ENCODE measurements around the gene WDR89.
"Not testable (repeated sequence)": the region's sequence is repeated elsewhere in the genome, so short reads cannot be mapped to it uniquely, and the experiment has no call there.

WDR89 gene

DNA sequence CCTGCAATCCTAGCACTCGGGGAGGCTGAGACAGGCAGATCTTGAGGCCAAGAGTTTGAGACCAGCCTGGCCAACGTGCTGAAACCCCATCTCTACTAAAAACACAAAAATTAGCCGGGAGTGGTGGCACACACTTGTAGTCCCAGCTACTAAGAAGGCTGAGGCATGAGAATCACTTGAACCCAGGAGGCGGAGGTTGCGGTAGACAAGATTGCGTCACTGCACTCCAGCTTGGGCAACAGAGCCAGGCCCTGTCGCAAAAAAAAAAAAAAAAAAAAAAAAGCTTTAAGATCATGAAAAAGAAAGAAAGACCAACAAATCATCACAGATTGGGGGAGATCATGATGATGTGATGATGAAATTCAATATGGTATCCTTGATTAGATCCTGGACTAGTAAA lies 30.6 kb downstream of the WDR89 start:
- Histone ChIP-seq H3K4me3 (ENCODE audit: insufficient read length, low read depth) (no peak overlapping the region), H3K9me3 (ENCODE audit: insufficient read depth, low read length) (no peaks in the 10 kb centered on the region), H3K9ac (ENCODE audit: insufficient read length, low read depth) (no peak overlapping the region), H3K36me3 (ENCODE audit: insufficient read depth, insufficient read length, low read length) (peaks cover 5% of the 10 kb centered on the region), H3K27me3 (ENCODE audit: insufficient read depth, insufficient read length) (no peaks in the 10 kb centered on the region), H3K4me1 (ENCODE audit: insufficient read depth, insufficient read length) (no peaks in the 10 kb centered on the region)
- no peak for TF ChIP-seq SUZ12 (IDR thresholded peaks at IDR 0.05; ENCODE audit: extremely low read depth, insufficient read depth, insufficient read length)
- TF ChIP-seq ZNF274 (IDR thresholded peaks at IDR 0.05; ENCODE audit: low read depth, low read length) = no peak
- no peak for DNase-seq (ENCODE audit: low read depth, low spot score)

DNA sequence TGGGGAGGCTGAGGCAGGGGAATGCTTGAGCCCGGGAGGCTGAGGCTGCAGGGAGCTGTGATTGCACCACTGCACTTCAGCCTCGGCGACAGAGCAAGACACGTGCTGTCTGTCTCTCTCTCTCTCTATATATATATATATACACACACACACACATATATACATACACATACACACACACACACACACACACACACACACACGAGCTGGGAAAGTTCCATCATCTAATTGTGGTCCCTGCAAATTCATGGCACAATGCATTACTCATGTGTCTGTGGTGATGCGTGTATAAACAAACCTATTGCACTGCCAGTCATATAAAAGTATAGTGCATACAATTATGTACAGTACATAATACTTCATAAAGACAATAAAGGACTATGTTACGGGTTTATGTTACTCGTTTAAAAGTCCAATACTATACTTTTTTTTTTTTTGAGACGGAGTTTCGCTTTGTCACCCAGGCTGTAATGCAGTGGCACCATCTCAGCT lies 36.6 kb downstream of the WDR89 start:
- no peak for TF ChIP-seq ZNF274 (IDR thresholded peaks at IDR 0.05; ENCODE audit: low read depth, low read length)
- TF ChIP-seq YY1 (IDR thresholded peaks at IDR 0.05; ENCODE audit: insufficient read depth, insufficient read length) = no peak
- no peak for TF ChIP-seq SUZ12 (IDR thresholded peaks at IDR 0.05; ENCODE audit: extremely low read depth, insufficient read depth, insufficient read length)
- H3K4me1 ChIP-seq (ENCODE audit: insufficient read depth, insufficient read length) = no peaks in the 10 kb centered on the region
- H3K27me3 ChIP-seq (ENCODE audit: insufficient read depth, insufficient read length) = no peaks in the 10 kb centered on the region
- H3K36me3 ChIP-seq (ENCODE audit: insufficient read depth, insufficient read length, low read length) = peaks cover 18% of the 10 kb centered on the region
- H3K9ac ChIP-seq (ENCODE audit: insufficient read length, low read depth) = no peak overlapping the region
- DNase-seq (ENCODE audit: low read depth, low spot score) = no peak
- H3K4me3 ChIP-seq (ENCODE audit: insufficient read length, low read depth) = no peak overlapping the region
- no peaks in the 10 kb centered on the region for H3K9me3 ChIP-seq (ENCODE audit: insufficient read depth, low read length)

DNA sequence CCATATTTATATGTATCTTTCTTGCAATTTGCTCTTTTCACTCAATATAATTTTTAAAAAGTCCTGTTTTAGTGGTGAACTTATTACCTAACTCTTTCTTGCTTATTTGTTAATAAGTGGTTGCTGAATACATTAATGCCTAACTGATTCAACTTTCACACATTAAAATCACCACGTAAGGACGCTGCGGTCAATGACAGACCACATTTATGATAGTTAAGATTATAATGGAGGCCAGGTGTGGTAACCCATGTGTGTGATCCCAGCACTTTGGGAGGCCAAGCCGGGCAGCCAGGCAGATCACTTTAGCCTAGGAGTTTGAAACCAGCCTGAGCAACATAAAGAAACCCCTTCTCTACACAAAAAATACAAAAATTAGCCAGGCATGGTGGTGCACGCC lies 37.0 kb downstream of the WDR89 start:
- TF ChIP-seq ZNF274 (IDR thresholded peaks at IDR 0.05; ENCODE audit: low read depth, low read length) (no peak), YY1 (IDR thresholded peaks at IDR 0.05; ENCODE audit: insufficient read depth, insufficient read length) (no peak), SUZ12 (IDR thresholded peaks at IDR 0.05; ENCODE audit: extremely low read depth, insufficient read depth, insufficient read length) (no peak)
- H3K36me3 ChIP-seq (ENCODE audit: insufficient read depth, insufficient read length, low read length) = peaks cover 21% of the 10 kb centered on the region

DNA sequence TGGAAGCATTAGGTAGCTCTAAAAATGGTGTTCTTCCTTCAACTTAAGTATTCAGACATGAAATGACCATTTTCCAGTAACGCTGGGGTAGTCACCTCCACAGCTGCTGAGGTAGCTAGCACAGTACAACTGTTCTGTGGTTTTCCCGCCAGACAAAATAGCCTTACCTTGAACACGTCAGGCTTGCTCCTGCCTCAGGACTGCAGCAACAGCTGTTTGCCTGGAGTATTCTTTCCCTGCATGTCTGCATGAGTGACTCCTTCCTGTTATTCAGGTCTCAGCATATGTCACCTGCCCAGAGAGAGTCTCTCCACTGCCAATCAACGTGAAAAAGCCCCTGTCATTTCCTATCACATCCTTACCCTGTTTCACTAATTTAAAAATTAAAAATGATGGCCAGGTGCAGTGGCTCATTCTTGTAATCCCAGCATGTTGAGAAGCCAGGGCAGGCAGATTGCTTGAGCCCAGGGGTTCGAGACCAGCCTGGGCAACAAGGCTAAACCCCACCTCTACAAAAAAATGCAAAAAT lies 37.9 kb downstream of the WDR89 start:
- no peaks in the 10 kb centered on the region for H3K27me3 ChIP-seq (ENCODE audit: insufficient read depth, insufficient read length)
- H3K4me3 ChIP-seq (ENCODE audit: insufficient read length, low read depth) = no peak overlapping the region
- no peak overlapping the region for H3K9ac ChIP-seq (ENCODE audit: insufficient read length, low read depth)
- no peaks in the 10 kb centered on the region for H3K9me3 ChIP-seq (ENCODE audit: insufficient read depth, low read length)
- TF ChIP-seq YY1 (IDR thresholded peaks at IDR 0.05; ENCODE audit: insufficient read depth, insufficient read length) (no peak), ZNF274 (IDR thresholded peaks at IDR 0.05; ENCODE audit: low read depth, low read length) (no peak), SUZ12 (IDR thresholded peaks at IDR 0.05; ENCODE audit: extremely low read depth, insufficient read depth, insufficient read length) (no peak)
- H3K36me3 ChIP-seq (ENCODE audit: insufficient read depth, insufficient read length, low read length) = peaks cover 29% of the 10 kb centered on the region
- no peak for DNase-seq (ENCODE audit: low read depth, low spot score)
- no peaks in the 10 kb centered on the region for H3K4me1 ChIP-seq (ENCODE audit: insufficient read depth, insufficient read length)

More for the DNA sequence above, 37.0 kb downstream of the WDR89 start:
- H3K4me3 ChIP-seq (ENCODE audit: insufficient read length, low read depth) = no peak overlapping the region
- no peak overlapping the region for H3K9ac ChIP-seq (ENCODE audit: insufficient read length, low read depth)
- no peaks in the 10 kb centered on the region for H3K4me1 ChIP-seq (ENCODE audit: insufficient read depth, insufficient read length)
- no peaks in the 10 kb centered on the region for H3K27me3 ChIP-seq (ENCODE audit: insufficient read depth, insufficient read length)
- no peak for DNase-seq (ENCODE audit: low read depth, low spot score)
- no peaks in the 10 kb centered on the region for H3K9me3 ChIP-seq (ENCODE audit: insufficient read depth, low read length)

DNA sequence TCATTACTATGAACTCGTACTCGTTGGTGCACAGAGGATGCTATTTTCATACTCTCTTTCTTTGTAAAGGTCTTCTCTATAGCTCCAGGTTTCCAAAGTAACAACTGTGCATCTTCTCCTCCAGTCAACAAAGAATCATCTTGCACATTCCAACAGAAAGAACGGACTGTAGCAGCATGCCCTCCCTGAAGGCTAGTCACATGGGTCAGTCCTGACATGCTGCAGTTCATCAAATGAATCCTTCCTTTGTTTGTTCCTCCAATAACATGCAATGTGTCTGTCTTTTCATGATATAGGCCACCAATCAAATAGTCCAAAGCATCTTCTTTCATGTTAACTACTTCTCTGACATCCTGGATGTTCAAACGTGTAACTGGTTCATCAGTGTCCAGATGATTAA lies 42.9 kb downstream of the WDR89 start:
- Histone ChIP-seq H3K27me3 (ENCODE audit: insufficient read depth, insufficient read length) (no peaks in the 10 kb centered on the region), H3K36me3 (ENCODE audit: insufficient read depth, insufficient read length, low read length) (peaks cover 46% of the 10 kb centered on the region), H3K9ac (ENCODE audit: insufficient read length, low read depth) (no peak overlapping the region), H3K4me3 (ENCODE audit: insufficient read length, low read depth) (no peak overlapping the region), H3K4me1 (ENCODE audit: insufficient read depth, insufficient read length) (no peaks in the 10 kb centered on the region), H3K9me3 (ENCODE audit: insufficient read depth, low read length) (peaks cover 8% of the 10 kb centered on the region; the same call in 1 of the 2 replicates)
- TF ChIP-seq YY1 (IDR thresholded peaks at IDR 0.05; ENCODE audit: insufficient read depth, insufficient read length) (no peak), ZNF274 (IDR thresholded peaks at IDR 0.05; ENCODE audit: low read depth, low read length) (no peak), SUZ12 (IDR thresholded peaks at IDR 0.05; ENCODE audit: extremely low read depth, insufficient read depth, insufficient read length) (no peak)
- DNase-seq (ENCODE audit: low read depth, low spot score) = no peak

DNA sequence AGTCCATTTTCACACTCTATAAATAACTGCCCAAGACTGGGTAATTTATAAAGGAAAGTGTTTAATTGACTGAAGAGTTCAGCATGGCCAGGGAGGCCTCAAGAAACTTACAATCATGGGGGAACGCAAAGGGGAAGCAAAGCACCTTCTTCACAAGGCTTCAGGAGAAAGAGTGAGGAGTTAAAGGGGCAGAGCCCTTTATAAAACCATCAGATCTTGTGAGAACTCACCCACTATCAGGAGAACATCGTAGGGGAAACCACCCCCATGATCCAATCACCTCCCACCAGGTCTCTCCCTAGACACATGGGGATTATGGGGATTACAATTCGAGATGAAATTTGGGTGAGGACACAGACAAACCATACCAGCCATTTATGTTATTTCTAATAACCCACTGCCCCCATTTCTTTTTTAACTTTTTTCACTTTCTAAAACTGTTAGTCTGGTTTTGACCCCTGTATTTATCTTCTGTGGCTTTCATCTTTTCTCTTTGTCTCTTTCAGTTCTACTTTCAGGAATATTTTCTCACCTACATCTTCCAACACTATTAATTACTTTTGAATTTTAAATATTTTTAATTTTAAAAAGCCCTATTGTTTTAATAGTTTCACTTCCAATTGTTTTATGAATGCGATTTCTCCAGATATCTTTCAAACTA lies 44.5 kb downstream of the WDR89 start:
- DNase-seq (ENCODE audit: low read depth, low spot score) = no peak
- Histone ChIP-seq H3K9ac (ENCODE audit: insufficient read length, low read depth) (no peak overlapping the region), H3K9me3 (ENCODE audit: insufficient read depth, low read length) (peaks cover 11% of the 10 kb centered on the region; the same call in 1 of the 2 replicates), H3K36me3 (ENCODE audit: insufficient read depth, insufficient read length, low read length) (peaks cover 40% of the 10 kb centered on the region), H3K4me1 (ENCODE audit: insufficient read depth, insufficient read length) (no peaks in the 10 kb centered on the region), H3K27me3 (ENCODE audit: insufficient read depth, insufficient read length) (no peaks in the 10 kb centered on the region), H3K4me3 (ENCODE audit: insufficient read length, low read depth) (no peak overlapping the region)
- TF ChIP-seq YY1 (IDR thresholded peaks at IDR 0.05; ENCODE audit: insufficient read depth, insufficient read length) (no peak), ZNF274 (IDR thresholded peaks at IDR 0.05; ENCODE audit: low read depth, low read length) (no peak), SUZ12 (IDR thresholded peaks at IDR 0.05; ENCODE audit: extremely low read depth, insufficient read depth, insufficient read length) (no peak)

DNA sequence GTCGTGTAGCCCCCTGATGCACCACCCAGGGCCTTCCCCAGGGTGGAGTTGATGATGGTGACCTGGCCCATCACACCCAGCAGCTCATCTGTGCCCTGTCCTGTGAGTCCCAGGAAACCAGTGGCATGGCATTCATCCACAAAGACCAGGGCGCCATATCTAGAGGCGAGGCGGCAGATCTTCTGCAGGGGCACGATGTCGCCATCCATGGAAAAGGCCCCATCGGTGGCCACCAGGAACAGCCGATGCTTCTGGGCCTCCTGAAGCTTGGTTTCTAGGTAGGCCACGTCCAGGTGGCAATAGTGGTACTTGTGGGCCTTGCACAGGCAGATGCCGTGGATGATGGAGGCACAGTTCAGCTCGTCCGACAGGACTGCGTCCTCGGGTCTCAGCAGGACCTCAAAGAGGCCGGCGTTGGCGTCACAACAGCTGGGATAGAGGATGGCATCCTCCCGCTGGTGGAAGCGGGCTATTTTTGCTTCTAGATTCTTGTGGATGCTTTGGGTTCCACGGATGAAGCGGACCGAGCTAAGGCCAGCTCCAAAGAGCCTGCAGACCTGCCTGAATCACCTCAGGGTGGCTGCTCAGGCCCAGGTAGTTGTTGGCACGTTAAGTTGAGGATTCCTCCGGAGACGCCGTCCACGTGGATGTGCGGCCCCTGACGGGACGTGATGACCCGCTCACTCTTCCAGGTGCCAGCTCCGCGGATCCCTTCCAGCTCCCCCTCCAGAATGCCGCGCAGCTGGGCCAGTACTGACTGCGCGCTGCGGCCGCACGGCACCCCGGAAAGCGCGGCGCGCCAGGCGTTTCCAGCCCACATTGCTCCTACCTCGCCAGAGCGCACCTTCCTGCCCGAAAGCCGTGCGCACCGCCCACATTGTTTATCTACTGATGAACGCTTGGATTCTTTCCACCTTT lies 47.0 kb downstream of the WDR89 start:
- Histone ChIP-seq H3K4me3 (ENCODE audit: insufficient read length, low read depth) (no peak overlapping the region), H3K9ac (ENCODE audit: insufficient read length, low read depth) (no peak overlapping the region), H3K36me3 (ENCODE audit: insufficient read depth, insufficient read length, low read length) (peaks cover 26% of the 10 kb centered on the region), H3K4me1 (ENCODE audit: insufficient read depth, insufficient read length) (no peaks in the 10 kb centered on the region), H3K27me3 (ENCODE audit: insufficient read depth, insufficient read length) (no peaks in the 10 kb centered on the region), H3K9me3 (ENCODE audit: insufficient read depth, low read length) (peaks cover 11% of the 10 kb centered on the region; the same call in 1 of the 2 replicates)
- no peak for DNase-seq (ENCODE audit: low read depth, low spot score)
- TF ChIP-seq ZNF274 (IDR thresholded peaks at IDR 0.05; ENCODE audit: low read depth, low read length) = no peak
- no peak for TF ChIP-seq YY1 (IDR thresholded peaks at IDR 0.05; ENCODE audit: insufficient read depth, insufficient read length)
- TF ChIP-seq SUZ12 (IDR thresholded peaks at IDR 0.05; ENCODE audit: extremely low read depth, insufficient read depth, insufficient read length) = no peak

DNA sequence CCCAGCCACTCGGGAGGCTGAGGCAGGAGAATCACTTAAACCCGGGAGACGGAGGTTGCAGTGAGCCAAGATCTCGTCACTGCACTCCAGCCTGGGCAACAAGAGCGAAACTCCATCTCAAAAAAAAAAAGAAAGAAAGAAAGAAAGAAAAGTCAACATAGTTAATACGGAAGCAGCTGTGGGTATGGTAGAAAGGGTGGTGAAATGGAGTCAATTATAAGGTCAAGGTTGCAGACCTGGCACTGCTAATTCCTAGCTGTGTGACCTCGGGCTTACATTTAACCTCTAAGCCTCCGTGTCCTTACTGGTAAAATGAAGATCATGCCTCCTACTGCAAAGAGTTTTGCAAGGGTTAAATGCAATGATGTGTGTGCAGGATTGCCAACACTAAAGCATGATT lies 58.6 kb downstream of the WDR89 start:
- not testable (repeated sequence) for H3K36me3 ChIP-seq (ENCODE audit: insufficient read depth, insufficient read length, low read length); H3K9me3 ChIP-seq (ENCODE audit: insufficient read depth, low read length); DNase-seq (ENCODE audit: low read depth, low spot score); H3K4me3 ChIP-seq (ENCODE audit: insufficient read length, low read depth); H3K9ac ChIP-seq (ENCODE audit: insufficient read length, low read depth); H3K4me1 ChIP-seq (ENCODE audit: insufficient read depth, insufficient read length); H3K27me3 ChIP-seq (ENCODE audit: insufficient read depth, insufficient read length)

Measured in NT2/D1 (cell line).